Prostate gland (tissue), 2 donors: ENCODE results near the gene GPX3. TPM values are rescaled to one million over a fixed set of nuclear protein-coding genes. Genes with fewer than 3 reads are reported as not detected.

ENCODE experiments used
- DNase-seq: peaks from one replicate; pipeline ENCODE4 v3.0.0-alpha.2; 2019; ENCODE audit warnings: low spot score
- H3K27ac ChIP-seq, 2 donors: fragments of 200-600 bp; sonication (generic); 2 replicates each; pipeline ENCODE4 v1.5.1; 2017 to 2019
- H3K27me3 ChIP-seq: fragments of 200-600 bp; sonication (generic); replicated peaks from 2 replicates; pipeline ENCODE4 v1.5.1; 2019; ENCODE audit not compliant: insufficient read depth
- H3K36me3 ChIP-seq, 2 donors: fragments of 200-600 bp; sonication (generic); 1 replicate in 1 of 2; 2 replicates in 1 of 2; pipeline versions ENCODE4 v1.5.1 to v1.8.1; 2017 to 2019
- H3K4me1 ChIP-seq: fragments of 200-600 bp; sonication (generic); replicated peaks from 2 replicates; pipeline ENCODE4 v1.5.1; 2019
- H3K4me3 ChIP-seq, 2 donors: fragments of 200-600 bp; sonication (generic); 2 replicates each; pipeline ENCODE4 v1.5.1; 2017 to 2019
- H3K9me3 ChIP-seq: fragments of 200-600 bp; sonication (generic); 2 replicates; pipeline ENCODE4 v1.5.1; 2017
- POLR2A ChIP-seq: fragments of 450-650 bp; IDR thresholded peaks from one replicate; pipeline ENCODE4 v1.6.1; 2016; ENCODE audit warnings: antibody characterized with exemption, mild to moderate bottlenecking
- POLR2AphosphoS5 ChIP-seq: sonication (generic); formaldehyde crosslinking; IDR thresholded peaks from one replicate; pipeline ENCODE4 v1.6.1; 2017; ENCODE audit warnings: antibody characterized with exemption
- WGBS: methylation state at CpG from one replicate; pipeline ENCODE4 v1.1.5; 2018; 5-methylcytosine and 5-hydroxymethylcytosine counted together
- intact Hi-C: fragments of 100-400 bp; cut with DNase I; formaldehyde crosslinking; loops from one replicate; pipeline ENCODE4 v1.14.2; 2022
- total RNA-seq, 2 donors: library from RNA; depleted of rRNA; stranded (reverse); fragments of >200 nt; gene quantifications; one replicate each; pipeline ENCODE4 v1.1.0, GENCODE V29; 2016
- TF ChIP-seq, protein P1 (sequence below), 4 experiments: fragments of 200-600 bp in 2 of 4; fragments of 450-650 bp in 2 of 4; sonication (generic) in 2 of 4; IDR thresholded peaks; 1 replicate in 3 of 4; 2 replicates in 1 of 4; pipeline ENCODE4 v1.5.1; 2016 to 2019; ENCODE audit warnings: antibody characterized with exemption in 4 of 4, mild to moderate bottlenecking in 2 of 4, moderate library complexity in 2 of 4

Gene GPX3
- total RNA-seq, 2 donors from 2014 or later: 195 to 270 TPM

DNA sequence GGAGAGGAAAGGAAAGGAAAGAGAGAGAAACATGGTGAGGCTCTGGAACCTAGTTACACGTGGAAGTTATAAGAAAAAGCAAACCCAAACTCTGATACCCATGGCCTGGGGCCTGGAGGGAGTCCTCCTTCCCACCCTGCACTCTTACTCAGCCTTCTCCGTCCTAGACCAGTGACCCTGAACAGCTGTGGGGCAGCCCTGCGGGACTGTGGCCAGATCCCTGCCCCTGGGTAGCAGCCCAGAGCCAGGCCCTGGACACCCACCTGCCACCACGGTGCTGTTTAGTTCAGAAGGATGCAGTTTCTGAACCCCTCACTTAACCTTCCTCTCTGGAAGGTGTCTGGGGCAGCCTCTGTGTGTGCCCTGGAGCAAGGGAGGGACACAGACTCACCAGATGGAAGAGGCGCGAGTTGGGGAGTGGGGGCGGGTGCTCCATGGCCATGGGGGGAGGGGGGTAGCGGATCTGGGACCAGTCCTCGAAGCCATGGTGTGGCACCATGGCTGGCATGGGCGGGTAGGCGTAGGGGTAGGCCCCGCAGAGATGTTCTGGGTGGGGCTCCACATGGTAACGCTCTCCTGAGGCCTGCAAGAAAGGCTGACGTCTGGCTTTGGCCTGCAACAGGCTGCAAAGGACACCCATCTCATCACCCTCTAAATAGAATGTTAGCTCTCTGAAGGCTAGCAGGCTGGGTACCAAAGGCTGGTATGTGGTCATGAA is 13.0 kb downstream of the GPX3 start:
- TF ChIP-seq POLR2A (no peak), POLR2AphosphoS5 (no peak)
- TF ChIP-seq, protein P1, sequence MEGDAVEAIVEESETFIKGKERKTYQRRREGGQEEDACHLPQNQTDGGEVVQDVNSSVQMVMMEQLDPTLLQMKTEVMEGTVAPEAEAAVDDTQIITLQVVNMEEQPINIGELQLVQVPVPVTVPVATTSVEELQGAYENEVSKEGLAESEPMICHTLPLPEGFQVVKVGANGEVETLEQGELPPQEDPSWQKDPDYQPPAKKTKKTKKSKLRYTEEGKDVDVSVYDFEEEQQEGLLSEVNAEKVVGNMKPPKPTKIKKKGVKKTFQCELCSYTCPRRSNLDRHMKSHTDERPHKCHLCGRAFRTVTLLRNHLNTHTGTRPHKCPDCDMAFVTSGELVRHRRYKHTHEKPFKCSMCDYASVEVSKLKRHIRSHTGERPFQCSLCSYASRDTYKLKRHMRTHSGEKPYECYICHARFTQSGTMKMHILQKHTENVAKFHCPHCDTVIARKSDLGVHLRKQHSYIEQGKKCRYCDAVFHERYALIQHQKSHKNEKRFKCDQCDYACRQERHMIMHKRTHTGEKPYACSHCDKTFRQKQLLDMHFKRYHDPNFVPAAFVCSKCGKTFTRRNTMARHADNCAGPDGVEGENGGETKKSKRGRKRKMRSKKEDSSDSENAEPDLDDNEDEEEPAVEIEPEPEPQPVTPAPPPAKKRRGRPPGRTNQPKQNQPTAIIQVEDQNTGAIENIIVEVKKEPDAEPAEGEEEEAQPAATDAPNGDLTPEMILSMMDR (IDR thresholded peaks at IDR 0.05): no peak
- Histone ChIP-seq H3K27me3 (no peaks in the 10 kb centered on the region), H3K9me3 (no peaks in the 10 kb centered on the region), H3K4me3 (no peak overlapping the region), H3K4me1 (peaks cover 7% of the 10 kb centered on the region), H3K27ac (no peak overlapping the region), H3K36me3 (peaks cover 14 to 26% of the 10 kb centered on the region in 2 donors)
- WGBS: 96% methylated on average over 14 of the region's 14 CpGs
- no peak for DNase-seq
- intact Hi-C loops: no loop called here

DNA sequence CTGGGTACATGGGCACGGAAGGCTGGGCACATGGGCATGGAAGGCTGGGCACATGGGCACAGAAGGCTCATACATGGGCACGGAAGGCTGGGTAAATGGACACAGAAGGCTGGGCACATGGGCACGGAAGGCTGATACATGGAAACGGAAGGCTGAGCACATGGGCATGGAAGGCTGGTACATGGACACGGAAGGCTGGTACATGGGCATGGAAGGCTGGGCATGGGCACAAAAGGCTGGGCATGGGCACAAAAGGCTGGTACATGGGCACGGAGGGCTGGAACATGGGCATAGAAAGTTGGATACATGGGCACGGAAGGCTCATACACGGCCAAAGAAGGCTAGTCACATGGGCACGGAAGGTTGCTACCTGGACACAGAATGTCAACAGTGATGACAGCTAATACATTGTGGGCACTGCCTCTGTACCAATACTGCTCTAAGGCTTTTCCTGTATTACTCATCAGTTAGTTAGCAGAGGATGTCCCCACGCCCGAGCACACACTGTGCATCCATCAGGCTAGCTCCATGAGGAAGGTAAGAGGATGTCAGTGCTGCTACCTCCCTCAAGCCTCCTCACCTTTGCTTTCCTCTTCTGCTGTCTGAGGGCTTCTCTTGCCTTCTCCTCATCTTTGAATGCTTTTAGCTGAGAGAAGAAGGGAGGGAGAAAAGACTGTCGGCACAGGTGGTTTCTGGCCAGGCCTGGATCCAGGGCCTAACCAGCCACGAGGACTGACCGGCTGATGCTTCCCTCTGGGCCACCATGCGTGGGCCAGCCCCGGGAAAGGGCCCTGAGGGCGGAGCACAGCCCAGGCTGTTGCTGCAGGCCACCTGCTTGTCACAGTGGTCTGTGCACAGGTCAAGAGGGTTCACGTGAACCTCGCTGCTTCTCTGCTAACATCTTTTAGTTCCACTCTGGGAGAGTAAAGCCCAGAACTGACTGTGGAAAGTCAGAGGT is 14.3 kb downstream of the GPX3 start:
- H3K4me3 ChIP-seq: no peak overlapping the region
- no peak for TF ChIP-seq POLR2A
- no peak for TF ChIP-seq POLR2AphosphoS5
- TF ChIP-seq, protein P1 (IDR thresholded peaks at IDR 0.05): no peak
- 92% methylated on average over 19 of the region's 19 CpGs for WGBS
- DNase-seq: no peak
- no peaks in the 10 kb centered on the region for H3K9me3 ChIP-seq
- intact Hi-C loops: no loop called here
- peaks cover 7% of the 10 kb centered on the region for H3K4me1 ChIP-seq
- peaks cover 11 to 35% of the 10 kb centered on the region in 2 donors for H3K36me3 ChIP-seq
- no peak overlapping the region for H3K27ac ChIP-seq
- no peaks in the 10 kb centered on the region for H3K27me3 ChIP-seq

DNA sequence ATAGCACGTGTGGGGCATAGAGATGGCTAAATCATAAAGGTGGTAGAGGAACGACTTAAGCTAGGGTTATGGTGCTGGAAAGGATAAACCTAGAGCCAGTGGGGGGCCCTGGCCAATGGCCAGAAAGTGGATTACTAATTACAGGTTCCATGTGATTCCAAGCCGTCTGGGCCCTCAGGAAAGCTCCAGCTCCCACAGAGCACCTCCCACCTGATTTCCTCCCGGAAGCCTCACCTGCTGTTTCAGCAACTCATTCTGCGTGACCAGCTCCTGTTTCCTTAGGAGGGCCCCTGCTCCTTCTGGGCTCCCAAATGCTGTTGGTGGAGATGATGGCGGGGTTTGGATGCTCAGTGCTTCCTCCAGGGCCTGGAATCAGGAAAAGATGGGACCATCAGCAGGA is 16.2 kb downstream of the GPX3 start:
- Histone ChIP-seq H3K4me1 (no peaks in the 10 kb centered on the region), H3K27me3 (no peaks in the 10 kb centered on the region), H3K9me3 (no peaks in the 10 kb centered on the region), H3K36me3 (peaks cover 11 to 34% of the 10 kb centered on the region in 2 donors), H3K4me3 (no peak overlapping the region), H3K27ac (no peak overlapping the region)
- WGBS: 81% methylated on average over 6 of the region's 6 CpGs
- intact Hi-C loops: no loop called here
- no peak for DNase-seq
- TF ChIP-seq POLR2AphosphoS5: no peak
- TF ChIP-seq POLR2A: no peak
- TF ChIP-seq, protein P1 (IDR thresholded peaks at IDR 0.05): no peak

DNA sequence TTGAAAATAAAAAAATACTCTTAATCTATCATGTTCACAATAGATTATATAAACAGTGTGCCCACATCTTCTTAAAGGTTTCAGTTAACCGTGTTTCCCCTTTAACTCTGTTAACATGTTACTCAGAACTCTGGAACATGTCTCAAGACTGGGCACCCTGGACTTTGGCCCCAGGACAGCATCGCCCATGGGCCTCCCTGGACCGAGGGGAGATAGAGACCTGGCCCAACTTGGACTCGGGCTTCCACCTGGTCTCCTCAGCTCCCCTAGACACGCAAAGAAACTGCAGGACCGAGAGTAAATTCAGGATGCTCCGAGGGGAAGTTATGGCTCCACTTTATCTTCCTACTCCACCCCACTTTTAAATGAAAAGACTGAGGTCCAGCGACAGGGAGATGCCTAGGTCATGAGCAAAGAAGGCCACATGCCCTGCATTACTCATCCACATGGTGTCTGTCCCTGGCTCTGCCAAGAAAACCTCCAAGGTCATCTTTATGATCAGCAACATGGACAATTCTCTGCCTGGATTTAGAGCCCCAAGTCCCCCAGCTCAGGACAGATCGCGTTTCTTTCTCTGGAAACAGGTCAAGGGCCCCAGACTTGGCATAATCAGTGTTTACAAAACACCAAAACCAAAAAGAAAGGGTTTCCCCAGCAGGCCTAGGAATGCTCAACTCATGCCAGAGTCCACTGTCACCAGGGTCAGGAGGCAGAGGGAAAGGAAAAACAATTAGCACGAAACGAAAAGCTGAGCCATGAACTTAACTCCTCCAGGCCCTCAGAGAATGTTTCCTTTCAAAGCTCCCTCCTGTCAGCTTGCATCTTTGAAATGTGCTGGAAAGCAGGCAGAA is 17.4 kb downstream of the GPX3 start:
- intact Hi-C loops: no loop called here
- Histone ChIP-seq H3K27me3 (no peaks in the 10 kb centered on the region), H3K27ac (peak overlapping the region; percentile 34 to 36), H3K4me3 (no peak overlapping the region), H3K4me1 (no peaks in the 10 kb centered on the region), H3K36me3 (peaks cover 12 to 26% of the 10 kb centered on the region in 2 donors), H3K9me3 (no peaks in the 10 kb centered on the region)
- WGBS: 59% methylated on average over 12 of the region's 12 CpGs
- TF ChIP-seq POLR2AphosphoS5 (no peak), POLR2A (no peak)
- TF ChIP-seq, protein P1 (IDR thresholded peaks at IDR 0.05): no peak
- DNase-seq: no peak
